GM23248 (cell line): ENCODE results near the gene OPCML. TPM values are rescaled to one million over a fixed set of nuclear protein-coding genes. Genes with fewer than 3 reads are reported as not detected.

Experiments
- DNase-seq: peaks from one replicate; pipeline ENCODE4 v3.0.0-alpha.2; 2015
- H2AFZ ChIP-seq: fragments of 200-600 bp; sonication (generic); 2 replicates; pipeline ENCODE4 v1.6.1; 2016; ENCODE audit warnings: antibody characterized with exemption
- H3F3A ChIP-seq: fragments of 200-600 bp; sonication (generic); 2 replicates; pipeline ENCODE4 v1.6.1; 2016; ENCODE audit warnings: mild to moderate bottlenecking, antibody characterized with exemption, mixed run types; ENCODE audit not compliant: insufficient read depth
- H3K27ac ChIP-seq: fragments of 200-600 bp; sonication (generic); 2 replicates; pipeline ENCODE4 v1.5.1; 2016; ENCODE audit warnings: mild to moderate bottlenecking
- H3K27me3 ChIP-seq: fragments of 200-600 bp; sonication (generic); replicated peaks from 2 replicates; pipeline ENCODE4 v1.6.1; 2016; ENCODE audit warnings: mild to moderate bottlenecking; ENCODE audit not compliant: insufficient read depth
- H3K36me3 ChIP-seq: fragments of 200-600 bp; sonication (generic); 2 replicates; pipeline ENCODE4 v1.6.1; 2016; ENCODE audit warnings: low read depth, mild to moderate bottlenecking
- H3K4me1 ChIP-seq: fragments of 200-600 bp; sonication (generic); 2 replicates; pipeline ENCODE4 v1.6.1; 2016; ENCODE audit warnings: mild to moderate bottlenecking; ENCODE audit not compliant: insufficient read depth
- H3K4me2 ChIP-seq: fragments of 200-600 bp; sonication (generic); one replicate; pipeline ENCODE4 v1.6.1; 2016; ENCODE audit warnings: mild to moderate bottlenecking; ENCODE audit not compliant: unreplicated experiment
- H3K4me3 ChIP-seq: fragments of 200-600 bp; sonication (generic); 2 replicates; pipeline ENCODE4 v1.5.1; 2016; ENCODE audit warnings: mild to moderate bottlenecking
- H3K79me2 ChIP-seq: fragments of 200-600 bp; sonication (generic); 2 replicates; pipeline ENCODE4 v1.6.1; 2016; ENCODE audit warnings: mild to moderate bottlenecking; ENCODE audit not compliant: insufficient read depth
- H3K9ac ChIP-seq: fragments of 200-600 bp; sonication (generic); 2 replicates; pipeline ENCODE4 v1.6.1; 2016; ENCODE audit warnings: mild to moderate bottlenecking
- H3K9me2 ChIP-seq: fragments of 200-600 bp; sonication (generic); 2 replicates; pipeline ENCODE4 v1.6.1; 2016; ENCODE audit warnings: mixed run types, mild to moderate bottlenecking, moderate library complexity; ENCODE audit not compliant: insufficient read depth
- H3K9me3 ChIP-seq: fragments of 200-600 bp; sonication (generic); one replicate; pipeline ENCODE4 v1.6.1; 2017; ENCODE audit warnings: low read depth
- H4K20me1 ChIP-seq: fragments of 200-600 bp; sonication (generic); 2 replicates; pipeline ENCODE4 v1.6.0; 2016; ENCODE audit not compliant: insufficient read depth
- EZH2 ChIP-seq: fragments of 200-600 bp; sonication (generic); IDR thresholded peaks from 2 replicates; pipeline ENCODE4 v1.6.1; 2018; ENCODE audit warnings: antibody characterized with exemption, mild to moderate bottlenecking; ENCODE audit not compliant: insufficient read depth, poor library complexity, severe bottlenecking
- EZH2phosphoT487 ChIP-seq: fragments of 200-600 bp; sonication (generic); IDR thresholded peaks from 2 replicates; pipeline ENCODE4 v1.6.1; 2018; ENCODE audit warnings: antibody characterized with exemption, moderate library complexity, mild to moderate bottlenecking, low read depth; ENCODE audit not compliant: insufficient read depth
- WGBS, 2 experiments: methylation state at CpG; one replicate each; pipeline ENCODE4 v1.1.6; 2015 to 2017; ENCODE audit warnings: low lambda C conversion rate in 2 of 2, low coverage in 1 of 2; ENCODE audit errors: missing lambda C conversion rate in 2 of 2; 5-methylcytosine and 5-hydroxymethylcytosine counted together
- in situ Hi-C: fragments of 300-500 bp; cut with MboI; formaldehyde crosslinking; loops from 2 replicates; pipeline ENCODE4 v1.15.0; 2020
- polyA plus RNA-seq: library from polyadenylated mRNA; unstranded; fragments of >200 nt; fragmentation: Nextera tagmentation; extraction: Ambion mirVana; gene quantifications from 2 replicates; pipeline ENCODE4 v1.2.1, GENCODE V29; 2016
- total RNA-seq: library from RNA; depleted of rRNA; stranded (reverse); fragments of >200 nt; shearing (Covaris generic); gene quantifications from 2 replicates; pipeline ENCODE4 v1.2.3, GENCODE V29; 2014

OPCML gene
- total and polyA plus RNA-seq, 2 experiments from 2014 or later, result 0.69 to 1.6 TPM

DNA sequence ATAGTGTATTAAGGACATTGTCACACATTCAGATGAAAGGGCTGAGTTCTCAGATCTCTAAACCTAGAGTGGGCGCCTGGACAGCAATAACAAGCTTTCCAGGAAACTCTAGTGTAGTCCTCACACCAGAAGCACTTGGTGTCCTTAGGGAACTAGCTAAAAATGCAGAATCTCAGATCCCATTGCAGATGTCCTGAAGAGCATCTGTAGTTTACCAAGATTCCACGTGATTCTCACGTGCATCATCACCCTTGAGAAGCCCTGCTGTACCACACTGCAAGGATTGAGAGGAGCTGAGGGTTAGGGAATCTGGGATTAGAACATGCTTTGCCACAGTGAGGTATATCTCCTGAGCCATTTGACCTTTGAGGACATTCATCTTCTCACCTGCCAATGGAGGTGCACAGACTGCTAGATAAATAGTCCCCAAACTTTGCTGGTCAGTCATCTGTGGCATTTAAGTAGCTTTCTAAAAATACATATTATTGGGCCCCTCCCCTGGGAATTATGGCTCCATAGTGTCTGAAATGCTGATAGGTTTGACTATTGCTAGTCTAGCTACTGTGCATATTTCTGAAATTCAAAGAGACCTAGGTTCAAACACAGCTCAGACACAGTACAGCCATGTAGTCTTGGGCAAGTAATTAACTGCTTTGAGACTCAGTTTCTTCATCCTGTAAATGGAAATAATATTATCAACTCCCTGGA, 1068.9 kb downstream of the OPCML start:
- in situ Hi-C loops, result no loop called here
- Histone ChIP-seq H3K9ac (no peak overlapping the region), H4K20me1 (no peaks in the 10 kb centered on the region), H3K4me3 (no peak overlapping the region), H2AFZ (no peak overlapping the region), H3K79me2 (no peaks in the 10 kb centered on the region), H3K27me3 (no peaks in the 10 kb centered on the region), H3K4me1 (no peaks in the 10 kb centered on the region), H3F3A (no peaks in the 10 kb centered on the region), H3K27ac (no peak overlapping the region), H3K4me2 (no peak overlapping the region), H3K36me3 (no peaks in the 10 kb centered on the region), H3K9me3 (no peaks in the 10 kb centered on the region), H3K9me2 (no peaks in the 10 kb centered on the region)
- TF ChIP-seq EZH2phosphoT487, result no peak
- 39 to 40% methylated on average over 3 of the region's 3 CpGs for WGBS, 2 experiments
- no peak for DNase-seq

DNA sequence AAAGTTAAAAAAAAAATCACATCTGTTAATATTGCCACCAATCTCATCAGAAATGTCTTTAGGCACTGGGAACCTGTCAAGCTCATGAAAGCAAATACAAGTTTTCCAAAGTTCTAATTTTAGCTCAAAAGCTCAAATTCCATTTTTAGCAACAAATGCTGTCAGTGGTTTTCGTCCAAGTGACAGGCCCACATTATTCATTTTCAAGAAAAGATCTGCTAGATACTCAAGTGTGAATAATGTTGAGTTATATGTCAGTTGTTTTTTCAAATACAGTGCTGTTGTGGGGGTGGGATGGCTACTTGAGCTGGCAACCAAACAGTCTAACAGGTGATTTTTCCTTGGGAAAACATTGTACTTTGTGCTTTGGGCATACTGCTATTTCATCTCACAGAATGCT, 1072.6 kb downstream of the OPCML start:
- H3K9ac ChIP-seq, result no peak overlapping the region
- no peaks in the 10 kb centered on the region for H3K4me1 ChIP-seq
- no peaks in the 10 kb centered on the region for H3F3A ChIP-seq
- no peak overlapping the region for H3K4me3 ChIP-seq
- no peaks in the 10 kb centered on the region for H3K9me3 ChIP-seq
- H3K9me2 ChIP-seq, result no peaks in the 10 kb centered on the region
- no peaks in the 10 kb centered on the region; the same call in 1 of the 2 replicates for H3K27me3 ChIP-seq
- no peak overlapping the region for H2AFZ ChIP-seq
- in situ Hi-C loops, result no loop called here
- WGBS, 2 experiments, result 17 to 23% methylated on average over 1 of the region's 1 CpG
- no peaks in the 10 kb centered on the region for H4K20me1 ChIP-seq
- no peaks in the 10 kb centered on the region for H3K79me2 ChIP-seq
- DNase-seq, result no peak
- no peaks in the 10 kb centered on the region for H3K36me3 ChIP-seq
- no peak overlapping the region for H3K4me2 ChIP-seq
- TF ChIP-seq EZH2 (no peak), EZH2phosphoT487 (no peak)
- H3K27ac ChIP-seq, result no peak overlapping the region

DNA sequence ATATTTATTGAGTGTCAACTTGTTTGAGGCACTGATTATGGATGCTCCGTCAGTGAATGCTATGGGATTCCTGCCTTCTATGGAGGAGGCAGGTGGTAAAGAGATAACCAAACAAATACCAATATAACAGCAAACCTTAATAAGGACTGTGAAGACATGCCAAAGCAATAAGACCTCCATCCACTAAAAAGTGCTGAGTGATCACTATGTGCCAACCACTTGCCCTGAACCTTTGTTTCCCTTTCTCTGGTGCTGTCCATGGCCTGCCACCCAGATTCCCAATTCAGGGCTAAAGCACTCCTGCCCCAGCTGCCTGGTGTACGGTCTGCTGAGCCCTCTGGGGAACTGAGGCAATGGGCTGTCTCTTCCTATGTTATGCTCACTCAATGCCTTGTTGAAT, 1074.9 kb downstream of the OPCML start:
- 75 to 81% methylated on average over 2 of the region's 2 CpGs for WGBS, 2 experiments
- no peak for TF ChIP-seq EZH2phosphoT487
- no peak for TF ChIP-seq EZH2
- in situ Hi-C loops, result no loop called here

DNA sequence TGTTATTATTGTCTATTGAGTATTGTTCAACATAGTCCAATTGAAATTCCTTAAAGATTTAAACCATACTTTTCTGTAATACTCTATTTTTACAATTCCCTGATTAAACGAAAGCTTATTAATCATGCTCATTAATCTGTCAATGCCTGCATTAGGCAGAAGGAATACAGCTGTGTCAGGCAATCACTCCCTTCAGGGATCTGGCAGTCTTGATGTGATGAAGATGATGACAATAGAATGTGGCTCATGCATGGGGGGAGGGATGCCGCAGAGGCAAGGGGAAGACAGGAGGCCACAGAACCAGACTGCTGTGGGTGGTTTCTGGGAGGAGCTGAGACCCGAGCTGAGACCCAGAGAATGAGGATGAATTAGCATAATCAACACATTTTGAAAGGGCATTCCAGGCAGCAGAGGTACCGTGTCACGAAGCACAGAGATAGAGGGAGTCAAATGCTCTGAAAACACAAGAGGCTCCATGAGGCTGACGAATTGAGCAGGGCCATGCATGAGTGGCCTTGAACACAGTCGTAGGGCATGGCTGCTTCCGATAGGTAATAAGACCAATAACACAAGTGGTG, 1075.5 kb downstream of the OPCML start:
- Histone ChIP-seq H3K36me3 (no peaks in the 10 kb centered on the region), H3K4me3 (no peak overlapping the region), H3K27me3 (no peaks in the 10 kb centered on the region; the same call in 1 of the 2 replicates), H3K27ac (no peak overlapping the region), H3K79me2 (no peaks in the 10 kb centered on the region), H2AFZ (no peak overlapping the region), H4K20me1 (no peaks in the 10 kb centered on the region), H3K4me2 (no peak overlapping the region), H3K9me2 (no peaks in the 10 kb centered on the region), H3K4me1 (peaks cover 15% of the 10 kb centered on the region), H3F3A (0 out of 2 replicates have a peak, but pooled peaks cover 5% of the 10 kb centered on the region), H3K9ac (no peak overlapping the region), H3K9me3 (no peaks in the 10 kb centered on the region)
- in situ Hi-C loops, result no loop called here
- WGBS, 2 experiments, result 34 to 40% methylated on average over 8 of the region's 8 CpGs
- DNase-seq, result no peak
- TF ChIP-seq EZH2, result no peak
- no peak for TF ChIP-seq EZH2phosphoT487

More for the DNA sequence above, 1074.9 kb downstream of the OPCML start:
- no peaks in the 10 kb centered on the region for H4K20me1 ChIP-seq
- no peak overlapping the region for H3K9ac ChIP-seq
- no peak overlapping the region for H2AFZ ChIP-seq
- H3K4me3 ChIP-seq, result no peak overlapping the region
- H3K79me2 ChIP-seq, result no peaks in the 10 kb centered on the region
- 0 out of 2 replicates have a peak, but pooled peaks cover 5% of the 10 kb centered on the region for H3F3A ChIP-seq
- no peaks in the 10 kb centered on the region for H3K9me2 ChIP-seq
- no peaks in the 10 kb centered on the region for H3K36me3 ChIP-seq
- peaks cover 15% of the 10 kb centered on the region for H3K4me1 ChIP-seq
- no peaks in the 10 kb centered on the region; the same call in 1 of the 2 replicates for H3K27me3 ChIP-seq
- H3K27ac ChIP-seq, result no peak overlapping the region
- no peak overlapping the region for H3K4me2 ChIP-seq
- no peak for DNase-seq
- no peaks in the 10 kb centered on the region for H3K9me3 ChIP-seq
